ENCODE data around the gene RNASEH2B.

RNASEH2B gene

GRCh38 chr13:50974268-50974667 lies 64.7 kb downstream of the RNASEH2B start:
- no peak for TF ChIP-seq CTCF (conservative IDR thresholded peaks at IDR 0.05; ENCODE audit: low read depth, low read length)
- no peak for DNase-seq (ENCODE audit: low read depth)
- no peak overlapping the region for H3K4me3 ChIP-seq (ENCODE audit: low read length)

- TF ChIP-seq CTCF (conservative IDR thresholded peaks at IDR 0.05; ENCODE audit: low read depth, low read length), result no peak
- DNase-seq (ENCODE audit: low read depth), result no peak
- H3K4me3 ChIP-seq (ENCODE audit: low read length), result no peak overlapping the region
These were observed 69.6 kb downstream of the RNASEH2B start for GRCh38 chr13:50979187-50979586.

- no peak for TF ChIP-seq CTCF (conservative IDR thresholded peaks at IDR 0.05; ENCODE audit: low read depth, low read length)
- DNase-seq (ENCODE audit: low read depth), result no peak
- no peak overlapping the region for H3K4me3 ChIP-seq (ENCODE audit: low read length)
These were observed 72.1 kb downstream of the RNASEH2B start for GRCh38 chr13:50981686-50982085.

- H3K4me3 ChIP-seq (ENCODE audit: low read length), result no peak overlapping the region
- peak; percentile 35 for TF ChIP-seq CTCF (conservative IDR thresholded peaks at IDR 0.05; ENCODE audit: low read depth, low read length)
- DNase-seq (ENCODE audit: low read depth), result no peak
These were observed 79.9 kb downstream of the RNASEH2B start for GRCh38 chr13:50989476-50989875.

GRCh38 chr13:50990065-50990817 lies 80.7 kb downstream of the RNASEH2B start:
- DNase-seq (ENCODE audit: low read depth), result no peak
- TF ChIP-seq CTCF (conservative IDR thresholded peaks at IDR 0.05; ENCODE audit: low read depth, low read length), result no peak
- H3K4me3 ChIP-seq (ENCODE audit: low read length), result no peak overlapping the region

GRCh38 chr13:50990818-50991506 lies 81.4 kb downstream of the RNASEH2B start:
- H3K4me3 ChIP-seq (ENCODE audit: low read length), result peak overlapping the region; percentile 5
- TF ChIP-seq CTCF (conservative IDR thresholded peaks at IDR 0.05; ENCODE audit: low read depth, low read length), result no peak
- DNase-seq (ENCODE audit: low read depth), result peak; percentile 46
